ENCODE results near the gene PTCH2.

Gene PTCH2

DNA sequence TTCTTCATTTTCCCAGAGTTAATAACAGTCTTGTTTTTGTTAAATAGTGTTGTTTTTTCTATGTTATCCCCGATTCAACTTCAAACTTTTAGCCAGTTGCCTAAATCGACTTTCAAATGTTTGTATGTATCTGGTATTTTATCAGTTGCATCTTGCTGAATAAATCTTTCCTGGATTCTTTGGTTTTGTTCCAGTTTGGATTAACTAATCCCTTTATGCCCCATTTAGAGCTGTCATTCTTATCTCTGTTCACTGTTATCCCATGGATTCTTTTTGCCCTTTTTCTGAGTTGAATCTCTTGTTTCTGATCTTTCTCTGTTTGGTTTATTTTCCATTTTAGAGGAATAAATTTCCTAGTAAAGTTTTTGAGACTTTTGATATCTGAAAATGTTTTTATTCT lies 31.1 kb upstream of the PTCH2 start:
- no peak for DNase-seq (ENCODE audit: low read depth)
- no peak for TF ChIP-seq CTCF (IDR thresholded peaks at IDR 0.05; ENCODE audit: control insufficient read depth, insufficient read depth, low read depth, low read length, missing control alignments)
- H3K4me3 ChIP-seq (ENCODE audit: control insufficient read depth, low read depth, low read length): no peak overlapping the region

GRCh38 chr1:44870096-44870495 lies 27.0 kb upstream of the PTCH2 start:
- no peak for TF ChIP-seq CTCF (IDR thresholded peaks at IDR 0.05; ENCODE audit: control insufficient read depth, insufficient read depth, low read depth, low read length, missing control alignments)
- no peak for DNase-seq (ENCODE audit: low read depth)
- H3K4me3 ChIP-seq (ENCODE audit: control insufficient read depth, low read depth, low read length): no peak overlapping the region

GRCh38 chr1:44867801-44868200 lies 24.7 kb upstream of the PTCH2 start:
- no peak overlapping the region for H3K4me3 ChIP-seq (ENCODE audit: control insufficient read depth, low read depth, low read length)
- no peak for DNase-seq (ENCODE audit: low read depth)
- TF ChIP-seq CTCF (IDR thresholded peaks at IDR 0.05; ENCODE audit: control insufficient read depth, insufficient read depth, low read depth, low read length, missing control alignments): no peak

DNA sequence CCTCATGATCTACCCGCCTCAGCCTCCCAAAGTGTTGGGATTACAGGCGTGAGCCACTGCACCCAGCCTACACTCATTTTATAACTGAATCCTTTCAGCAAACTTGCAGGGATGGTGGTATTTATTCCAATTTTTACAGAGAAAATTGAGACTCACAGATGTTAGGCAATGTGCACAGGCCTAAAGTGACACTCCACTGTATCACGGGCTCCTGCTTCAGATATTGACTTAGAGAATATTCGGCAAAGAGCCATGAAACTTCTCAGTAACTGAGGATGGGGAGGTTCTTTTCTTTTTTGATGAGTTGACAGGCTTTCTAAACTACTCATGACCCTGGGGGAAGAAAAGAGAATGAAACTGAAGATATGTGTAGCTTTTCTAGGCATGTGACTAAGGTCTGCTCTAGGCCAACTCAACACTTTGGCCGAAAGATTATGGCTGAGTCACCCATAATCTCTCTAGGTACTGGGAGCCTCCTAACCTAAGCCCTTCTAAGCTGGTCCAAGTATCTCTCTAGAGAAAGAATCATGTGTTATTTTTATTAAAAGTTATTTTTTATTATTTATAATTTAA lies 19.9 kb upstream of the PTCH2 start:
- H3K4me3 ChIP-seq (ENCODE audit: control insufficient read depth, low read depth, low read length): no peak overlapping the region
- TF ChIP-seq CTCF (IDR thresholded peaks at IDR 0.05; ENCODE audit: control insufficient read depth, insufficient read depth, low read depth, low read length, missing control alignments): no peak
- no peak for DNase-seq (ENCODE audit: low read depth)

DNA sequence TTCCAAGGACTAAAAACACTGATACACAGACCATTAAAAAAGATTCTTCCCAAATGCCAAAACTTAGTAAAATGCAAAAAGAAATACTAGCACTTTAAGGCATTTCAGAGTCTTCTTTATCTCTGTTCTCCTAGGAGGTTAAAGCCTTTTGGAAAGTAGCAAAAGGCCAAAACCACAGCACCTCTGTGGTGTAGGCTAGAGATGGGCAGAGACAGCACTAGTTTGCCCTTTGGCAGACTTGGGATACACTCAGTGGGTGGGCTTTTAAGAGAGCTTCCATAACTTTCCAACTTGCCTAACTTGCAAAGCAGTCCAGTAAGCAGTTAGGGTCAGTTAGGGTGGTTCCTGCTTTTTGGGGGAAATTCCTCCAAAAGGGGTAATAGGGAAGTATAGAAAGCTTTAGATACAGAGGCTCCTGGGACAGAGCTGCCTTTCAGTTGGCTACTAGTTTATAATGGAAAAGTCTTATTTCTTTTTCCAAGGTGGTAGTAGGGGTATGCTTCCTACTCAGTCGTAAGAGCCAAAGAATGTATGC lies 17.9 kb upstream of the PTCH2 start:
- DNase-seq (ENCODE audit: low read depth): no peak
- no peak overlapping the region for H3K4me3 ChIP-seq (ENCODE audit: control insufficient read depth, low read depth, low read length)
- TF ChIP-seq CTCF (IDR thresholded peaks at IDR 0.05; ENCODE audit: control insufficient read depth, insufficient read depth, low read depth, low read length, missing control alignments): no peak

DNA sequence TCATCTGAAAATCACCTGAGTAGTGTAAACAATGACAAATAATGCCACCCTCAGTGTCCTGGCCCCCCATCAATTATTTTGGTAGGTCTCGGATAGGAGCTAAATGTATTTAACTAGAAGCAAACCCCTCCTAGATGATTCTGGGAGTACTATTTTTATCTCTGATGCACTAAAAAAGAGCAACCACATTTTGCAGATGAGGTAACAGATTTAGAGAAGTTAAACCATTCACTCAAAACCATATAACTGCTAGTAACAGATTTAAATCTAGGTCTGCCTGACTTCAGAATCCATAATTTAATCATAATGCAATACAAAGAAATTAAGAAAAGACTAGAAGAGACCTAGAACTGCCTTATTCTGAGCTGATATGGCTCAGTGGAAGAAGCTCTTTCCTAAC lies 17.3 kb upstream of the PTCH2 start:
- H3K4me3 ChIP-seq (ENCODE audit: control insufficient read depth, low read depth, low read length): no peak overlapping the region
- no peak for DNase-seq (ENCODE audit: low read depth)
- no peak for TF ChIP-seq CTCF (IDR thresholded peaks at IDR 0.05; ENCODE audit: control insufficient read depth, insufficient read depth, low read depth, low read length, missing control alignments)

All from AG09309 (cell line).